GM19240 (cell line): ENCODE data around the gene VSIG8.
A peak's percentile ranks its signal among the peaks of the same experiment; 100 is the strongest.

Source experiments
- DNase-seq: peaks from one replicate; pipeline ENCODE4 v3.0.0; 2011; ENCODE audit warnings: low spot score; ENCODE audit not compliant: insufficient read length

VSIG8 gene

GRCh38 chr1:159856576-159856975 is 5.9 kb downstream of the VSIG8 start:
- no peak for DNase-seq

- no peak for DNase-seq
These were observed 6.7 kb downstream of the VSIG8 start for GRCh38 chr1:159855709-159856108.

- DNase-seq = peak; percentile 45
These were observed 7.7 kb downstream of the VSIG8 start for GRCh38 chr1:159854693-159855192.

- DNase-seq = no peak
These were observed 8.3 kb downstream of the VSIG8 start for GRCh38 chr1:159854116-159854692.

GRCh38 chr1:159853417-159854115 is 8.9 kb downstream of the VSIG8 start:
- DNase-seq = no peak

- DNase-seq = no peak
These were observed 11.1 kb downstream of the VSIG8 start for GRCh38 chr1:159851407-159851806.

- no peak for DNase-seq
These were observed 12.7 kb downstream of the VSIG8 start for GRCh38 chr1:159849626-159850366.

- DNase-seq = no peak
These were observed 14.1 kb downstream of the VSIG8 start for GRCh38 chr1:159848326-159848725.

- DNase-seq = no peak
These were observed 15.2 kb downstream of the VSIG8 start for GRCh38 chr1:159847231-159847630.

GRCh38 chr1:159845751-159846629 is 16.5 kb downstream of the VSIG8 start:
- no peak for DNase-seq

GRCh38 chr1:159843459-159843858 is 19.0 kb downstream of the VSIG8 start:
- no peak for DNase-seq

GRCh38 chr1:159841749-159842148 is 20.7 kb downstream of the VSIG8 start:
- no peak for DNase-seq

GRCh38 chr1:159839116-159839849 is 23.2 kb downstream of the VSIG8 start:
- peak; percentile 68 for DNase-seq

- DNase-seq = no peak
These were observed 23.7 kb downstream of the VSIG8 start for GRCh38 chr1:159838715-159839114.

- DNase-seq = no peak
These were observed 26.5 kb downstream of the VSIG8 start for GRCh38 chr1:159835862-159836525.

GRCh38 chr1:159835356-159835755 is 27.1 kb downstream of the VSIG8 start:
- DNase-seq = no peak

GRCh38 chr1:159832309-159832708 is 30.1 kb downstream of the VSIG8 start:
- DNase-seq = no peak

GRCh38 chr1:159831412-159832141 is 30.9 kb downstream of the VSIG8 start:
- no peak for DNase-seq

- no peak for DNase-seq
These were observed 31.7 kb downstream of the VSIG8 start for GRCh38 chr1:159830722-159831121.
